Keratinocyte (primary cell): ENCODE measurements around the gene ARHGAP15.

Source experiments
- CTCF ChIP-seq, 3 experiments: IDR thresholded peaks in 1 of 3; conservative IDR thresholded peaks in 1 of 3; optimal IDR thresholded peaks in 1 of 3; 2 replicates in 2 of 3; 3 replicates in 1 of 3; pipeline versions ENCODE3 to v1.5.1; 2011; ENCODE audit warnings: low read length in 3 of 3, mild to moderate bottlenecking in 3 of 3, moderate library complexity in 2 of 3, control low read depth in 1 of 3, inconsistent platforms in 1 of 3; ENCODE audit not compliant: insufficient read depth in 2 of 3; ENCODE audit errors: extremely low read depth in 1 of 3
- EZH2 ChIP-seq: IDR thresholded peaks from one replicate; pipeline ENCODE4 v1.6.1; 2012; ENCODE audit warnings: inconsistent platforms, mild to moderate bottlenecking, low read length, moderate library complexity

- TF ChIP-seq CTCF (optimal IDR thresholded peaks at IDR 0.05 in 1 of 3, IDR thresholded peaks at IDR 0.05 in 1 of 3, conservative IDR thresholded peaks at IDR 0.05 in 1 of 3; ENCODE audit: extremely low read depth in 1 of 3, insufficient read depth in 2 of 3, low read length in 3 of 3) (no peak), EZH2 (no peak)
Observed at GRCh38 chr2:143529118-143529720, 400.0 kb downstream of the ARHGAP15 start.
